ENCODE data around the gene OLFM2. TPM values are rescaled to one million over a fixed set of nuclear protein-coding genes. Genes with fewer than 3 reads are reported as not detected.

The OLFM2 gene
- 1.7 and 20.1 TPM in 2 replicates for total RNA-seq

DNA sequence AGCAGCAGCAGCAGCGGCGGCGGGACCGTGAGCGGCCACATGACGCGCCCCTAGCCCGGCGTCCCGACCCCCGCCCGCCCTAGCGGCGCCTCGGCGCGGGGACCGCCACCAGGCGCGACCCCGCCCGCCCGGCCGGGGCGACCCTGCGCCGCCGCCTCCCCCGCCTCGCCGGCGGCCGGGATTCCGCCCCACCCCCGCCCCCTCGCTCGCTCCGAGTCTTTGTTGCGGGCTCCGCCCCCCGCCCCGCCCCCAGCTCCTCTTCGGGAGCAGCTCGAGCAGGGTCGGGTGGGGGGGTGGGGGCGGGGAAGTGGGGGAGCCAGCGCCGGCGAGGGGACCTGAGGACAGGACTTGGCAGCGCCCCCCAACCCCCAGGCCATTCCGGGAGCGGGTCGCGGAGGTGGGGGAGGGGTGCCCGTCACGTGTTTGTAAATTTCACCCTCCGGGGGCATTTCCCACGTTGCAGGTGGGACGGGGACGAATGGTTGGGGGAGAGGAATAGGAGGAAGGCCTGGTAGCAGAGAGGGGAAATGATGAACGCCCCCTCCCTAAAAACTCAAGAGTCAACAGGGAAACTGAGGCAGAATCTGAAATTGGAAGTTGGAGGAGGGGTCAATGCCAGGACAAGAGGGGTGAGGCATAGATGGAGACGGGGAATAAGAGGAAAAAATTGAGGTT is at the start of gene OLFM2:
TSS of gene OLFM2 (minus strand) at position 190 of the 675 bp plus-strand sequence. CDS start at position 41, 149 bp downstream.

DNA sequence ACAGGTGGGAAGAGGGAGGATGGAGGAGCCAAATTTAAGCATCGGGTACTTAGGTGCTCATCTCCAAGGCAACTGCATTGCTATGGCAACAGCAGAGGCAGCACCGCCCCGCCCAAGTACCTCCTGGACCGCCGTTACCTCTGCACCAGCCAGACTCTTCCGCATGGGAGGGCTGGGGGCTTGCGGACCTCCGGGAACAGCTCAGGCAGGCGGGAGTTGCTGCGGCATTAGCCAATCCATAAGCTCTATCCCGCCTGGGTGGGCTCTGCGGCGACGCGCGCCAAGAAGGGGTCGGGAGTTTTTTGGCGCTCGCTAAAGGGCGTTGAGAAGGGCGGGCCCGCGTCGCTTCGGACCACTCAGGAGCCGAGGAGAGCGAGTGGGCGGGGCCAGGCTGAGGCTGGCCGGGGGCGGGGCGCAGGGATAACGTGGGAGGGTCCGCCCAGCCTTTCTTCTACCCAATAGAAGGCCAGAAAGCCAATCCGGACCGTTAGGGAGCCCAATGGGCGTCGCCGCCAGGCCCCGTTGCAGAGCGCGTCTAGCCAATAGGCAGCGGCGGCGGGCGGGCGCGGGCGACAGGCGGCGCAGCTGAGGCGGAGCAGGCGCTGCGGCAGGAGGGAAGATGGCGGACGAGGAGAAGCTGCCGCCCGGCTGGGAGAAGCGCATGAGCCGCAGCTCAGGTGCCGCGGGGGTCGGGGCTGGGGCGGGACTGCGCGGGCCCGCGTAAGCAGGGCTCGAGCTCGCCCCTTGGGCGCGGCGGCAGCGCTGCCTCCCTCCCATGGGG is 101.4 kb downstream of the OLFM2 start, which contains the start of gene PIN1:
TSS of gene PIN1 (plus strand) at position 593 of the 781 bp plus-strand sequence. CDS start at position 620, 27 bp downstream.

DNA sequence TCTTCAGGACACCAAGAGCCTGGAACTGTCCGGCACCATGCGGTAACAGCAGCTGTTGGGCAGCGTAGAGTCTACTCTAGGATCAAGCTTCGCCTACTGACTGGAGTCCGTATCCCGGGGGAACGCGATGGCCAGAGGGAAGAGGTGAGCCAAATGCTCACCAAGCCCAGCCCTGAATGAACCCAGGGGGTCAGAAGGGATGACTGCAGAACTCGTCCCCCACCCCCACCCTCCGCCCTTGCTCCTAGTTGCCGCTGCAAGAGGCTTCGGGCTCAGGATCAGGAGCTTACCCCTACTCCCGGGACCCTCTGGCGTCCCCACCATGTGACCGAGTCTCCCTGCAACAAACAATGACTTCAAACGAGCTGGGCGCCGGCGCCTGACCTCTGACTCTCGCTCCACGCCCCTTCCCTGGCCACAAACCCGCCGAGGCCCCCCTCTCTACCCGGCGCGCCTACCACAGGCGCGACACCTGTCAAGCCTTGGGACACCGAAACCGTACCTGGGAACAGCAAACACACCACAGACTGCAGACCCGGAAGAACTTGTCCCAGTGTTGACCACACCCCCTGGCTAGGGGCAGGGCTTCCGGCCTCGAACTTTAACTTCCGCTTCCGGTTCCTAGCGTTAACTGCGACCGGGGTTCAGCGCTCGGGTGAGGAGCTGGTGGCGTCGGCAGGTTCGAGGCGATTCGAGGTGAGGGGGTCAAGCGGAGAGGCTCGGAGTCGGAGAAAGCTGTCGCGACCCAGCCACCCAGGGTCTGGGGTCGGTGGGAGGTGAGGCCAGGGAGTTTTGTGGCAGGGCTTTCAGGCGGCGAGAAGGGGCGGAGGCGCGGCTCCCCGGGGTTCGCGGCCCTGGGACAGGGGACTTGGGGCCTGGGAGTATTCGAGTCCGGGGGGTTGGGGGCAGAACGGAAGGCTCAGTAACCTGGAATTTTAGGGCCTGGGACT is 108.8 kb downstream of the OLFM2 start, which contains the start of gene UBL5:
TSS of gene UBL5 (plus strand) at position 630 of the 950 bp plus-strand sequence. CDS start 420 bp downstream, outside the sequence.

DNA sequence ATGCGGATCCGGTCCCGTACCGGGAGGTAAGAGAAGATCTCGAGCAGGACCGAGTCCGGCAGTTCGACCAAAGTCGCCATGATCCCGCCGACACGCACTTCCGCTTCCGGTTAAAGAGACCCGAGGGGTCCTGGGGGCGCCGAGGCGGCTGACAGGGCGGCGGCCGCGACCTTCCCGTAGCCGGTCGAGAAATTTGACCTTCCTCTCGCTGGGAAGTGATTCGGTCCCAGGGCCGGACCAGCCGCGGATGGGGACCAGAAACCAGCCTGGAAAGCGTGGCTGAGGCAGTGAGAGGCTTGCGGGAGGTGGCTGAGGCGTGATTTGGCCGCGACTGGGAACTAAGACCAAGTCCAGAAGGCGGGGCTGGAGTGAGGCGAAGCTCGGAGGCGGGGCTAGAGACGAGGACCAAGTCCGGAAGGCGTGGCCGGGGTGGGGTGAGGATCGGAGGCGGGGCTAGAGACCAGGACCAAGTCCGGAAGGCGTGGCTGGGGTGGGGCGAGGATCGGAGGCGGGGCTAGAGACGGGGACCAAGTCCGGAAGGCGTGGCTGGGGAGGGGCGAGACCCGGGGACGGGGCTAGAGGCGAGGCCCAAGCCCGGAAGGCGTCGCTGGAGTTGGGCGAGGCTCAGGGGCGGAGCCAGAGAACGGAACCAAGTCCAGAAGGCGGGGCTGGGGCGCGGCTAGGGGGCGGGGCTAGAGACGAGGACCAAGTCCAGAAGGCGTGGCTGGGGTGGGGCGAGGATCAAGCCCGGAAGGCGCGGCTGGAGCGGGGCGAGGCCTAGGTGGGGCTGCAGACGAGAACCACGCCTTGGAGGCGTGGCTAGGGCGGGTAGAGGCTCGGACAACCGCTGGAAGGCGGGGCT is 117.3 kb downstream of the OLFM2 start, which contains the start of gene FBXL12:
TSS of gene FBXL12 (minus strand) at position 346 of the 862 bp plus-strand sequence. CDS start at position 80, 266 bp downstream.

Other genes with a start within 250 kb of the OLFM2 start
- 6.8 and 14.2 TPM in 2 replicates for gene ZNF846, start 167.8 kb downstream of the OLFM2 start, total RNA-seq
- 9.6 and 13.7 TPM in 2 replicates for gene FBXL12, start 117.4 kb downstream of the OLFM2 start, total RNA-seq
- 112 and 255 TPM in 2 replicates for gene UBL5, start 108.6 kb downstream of the OLFM2 start, total RNA-seq
- gene PIN1, start 101.2 kb downstream of the OLFM2 start, total RNA-seq: 48.5 and 54.6 TPM in 2 replicates
- under 0.01 and 0.64 TPM in 2 replicates for gene COL5A3, start 74.0 kb upstream of the OLFM2 start, total RNA-seq
- not detected in 2 replicates for gene RDH8, start 77.0 kb upstream of the OLFM2 start, total RNA-seq
- 5.1 and 14.8 TPM in 2 replicates for gene SHFL, start 149.8 kb upstream of the OLFM2 start, total RNA-seq
- 0.14 and 0.34 TPM in 2 replicates for gene ANGPTL6, start 166.2 kb upstream of the OLFM2 start, total RNA-seq
- 63.2 and 67.8 TPM in 2 replicates for gene PPAN, start 169.8 kb upstream of the OLFM2 start, total RNA-seq
- gene P2RY11, start 175.2 kb upstream of the OLFM2 start, total RNA-seq: 1.0 and 16.2 TPM in 2 replicates
- gene EIF3G, start 183.4 kb upstream of the OLFM2 start, total RNA-seq: 184 and 190 TPM in 2 replicates